SH-SY5Y (cell line): ENCODE results near the gene VAV3.

Source experiments
- GATA2 ChIP-seq: IDR thresholded peaks from 2 replicates; pipeline ENCODE4 v1.6.1; 2011; ENCODE audit warnings: mild to moderate bottlenecking, low read depth, low read length
- GATA3 ChIP-seq: IDR thresholded peaks from 2 replicates; pipeline ENCODE4 v1.6.1; 2011; ENCODE audit warnings: low read depth, mild to moderate bottlenecking, low read length, moderate library complexity

The VAV3 gene

GRCh38 chr1:107541412-107541811 is 423.6 kb downstream of the VAV3 start:
- TF ChIP-seq GATA2 (no peak), GATA3 (no peak)

GRCh38 chr1:107538502-107538901 is 426.5 kb downstream of the VAV3 start:
- no peak for TF ChIP-seq GATA3
- no peak for TF ChIP-seq GATA2

GRCh38 chr1:107536266-107536665 is 428.7 kb downstream of the VAV3 start:
- TF ChIP-seq GATA3 = no peak
- no peak for TF ChIP-seq GATA2

GRCh38 chr1:107535091-107535490 is 429.9 kb downstream of the VAV3 start:
- TF ChIP-seq GATA3 (no peak), GATA2 (no peak)

- no peak for TF ChIP-seq GATA2
- TF ChIP-seq GATA3 = no peak
These were observed 430.3 kb downstream of the VAV3 start for GRCh38 chr1:107534632-107535031.

- no peak for TF ChIP-seq GATA3
- TF ChIP-seq GATA2 = no peak
These were observed 431.5 kb downstream of the VAV3 start for GRCh38 chr1:107533436-107533835.

- TF ChIP-seq GATA3 (no peak), GATA2 (no peak)
These were observed 432.7 kb downstream of the VAV3 start for GRCh38 chr1:107532318-107532717.

GRCh38 chr1:107531065-107531908 is 433.7 kb downstream of the VAV3 start:
- TF ChIP-seq GATA2 (no peak), GATA3 (no peak)

- TF ChIP-seq GATA2 = no peak
- TF ChIP-seq GATA3 = no peak
These were observed 434.4 kb downstream of the VAV3 start for GRCh38 chr1:107530543-107530942.

- TF ChIP-seq GATA2 (no peak), GATA3 (no peak)
These were observed 435.4 kb downstream of the VAV3 start for GRCh38 chr1:107529511-107530149.

GRCh38 chr1:107526524-107527198 is 438.3 kb downstream of the VAV3 start:
- TF ChIP-seq GATA2 (no peak), GATA3 (no peak)

- TF ChIP-seq GATA2 (no peak), GATA3 (no peak)
These were observed 439.0 kb downstream of the VAV3 start for GRCh38 chr1:107525961-107526360.

- no peak for TF ChIP-seq GATA2
- no peak for TF ChIP-seq GATA3
These were observed 439.8 kb downstream of the VAV3 start for GRCh38 chr1:107525145-107525544.

- no peak for TF ChIP-seq GATA2
- TF ChIP-seq GATA3 = no peak
These were observed 440.7 kb downstream of the VAV3 start for GRCh38 chr1:107524301-107524700.
